Jurkat, Clone E6-1 (cell line): ENCODE data around the gene IL1RN.

Source experiments
- DNase-seq: peaks from one replicate; pipeline ENCODE4 v3.0.0-alpha.2; 2011; ENCODE audit warnings: low read depth, low spot score
- H3K4me3 ChIP-seq: 2 replicates; pipeline ENCODE4 v1.5.1; 2011; ENCODE audit warnings: mild to moderate bottlenecking, low read length, control low read depth, moderate library complexity

Gene IL1RN

DNA sequence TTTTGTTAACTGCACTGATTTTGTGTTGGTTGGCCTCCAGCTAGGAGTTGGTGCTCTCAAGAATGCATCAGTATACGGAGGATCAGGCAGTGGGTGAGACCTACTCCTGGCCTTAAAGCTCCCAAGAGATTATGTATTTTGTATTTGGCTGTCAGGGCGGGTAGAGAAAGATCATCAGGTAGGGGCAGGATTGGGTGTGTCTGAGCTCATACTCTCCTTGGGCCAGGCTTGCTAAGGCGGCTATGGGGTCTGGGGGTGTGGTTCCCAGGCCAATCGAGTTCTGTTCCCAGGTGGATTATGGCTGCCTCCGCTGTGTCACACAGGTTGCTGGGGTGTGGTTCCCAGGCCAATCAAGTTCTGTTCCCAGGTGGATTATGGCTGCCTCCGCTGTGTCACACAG, 28.9 kb upstream of the IL1RN start:
- DNase-seq, result no peak
- no peak overlapping the region for H3K4me3 ChIP-seq

DNA sequence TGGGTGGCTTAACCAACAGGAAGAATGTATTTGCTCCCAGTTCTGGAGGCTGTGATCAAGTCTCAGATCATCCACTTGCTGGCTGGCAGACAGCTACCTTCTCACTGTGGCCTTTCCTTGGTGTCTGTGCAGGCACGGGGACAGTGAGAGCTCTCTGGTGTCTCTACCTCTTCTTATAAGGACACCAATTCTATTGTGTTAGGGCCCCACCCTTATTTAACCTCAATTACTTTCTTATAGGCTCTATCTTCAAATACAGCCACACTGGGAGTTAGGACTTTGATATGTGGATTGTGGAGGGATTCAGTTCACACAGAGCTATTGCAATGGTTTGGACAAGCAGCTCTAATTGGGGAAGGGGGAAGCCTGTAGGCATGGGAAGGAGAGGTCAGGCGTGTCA, 25.3 kb upstream of the IL1RN start:
- no peak overlapping the region for H3K4me3 ChIP-seq
- no peak for DNase-seq

DNA sequence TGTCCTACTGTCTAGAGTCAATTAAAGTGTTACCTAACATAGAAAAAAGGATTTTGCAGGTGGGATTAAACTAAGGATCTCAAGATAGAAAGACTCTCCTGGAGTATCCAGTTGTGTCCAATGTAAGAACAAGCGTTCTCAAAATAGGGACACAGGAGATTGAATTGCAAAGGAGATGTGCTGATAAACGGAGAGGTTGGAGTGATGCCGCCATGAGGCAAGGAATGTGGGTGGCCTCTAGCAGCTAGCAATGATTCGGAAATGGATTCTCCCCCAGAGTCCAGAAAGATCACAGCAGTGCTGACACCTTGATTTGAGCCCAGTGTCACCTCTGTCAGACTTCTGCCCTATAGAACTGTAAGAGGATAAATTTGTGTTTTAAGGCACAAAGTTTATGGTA, 24.1 kb upstream of the IL1RN start:
- no peak for DNase-seq
- no peak overlapping the region for H3K4me3 ChIP-seq

DNA sequence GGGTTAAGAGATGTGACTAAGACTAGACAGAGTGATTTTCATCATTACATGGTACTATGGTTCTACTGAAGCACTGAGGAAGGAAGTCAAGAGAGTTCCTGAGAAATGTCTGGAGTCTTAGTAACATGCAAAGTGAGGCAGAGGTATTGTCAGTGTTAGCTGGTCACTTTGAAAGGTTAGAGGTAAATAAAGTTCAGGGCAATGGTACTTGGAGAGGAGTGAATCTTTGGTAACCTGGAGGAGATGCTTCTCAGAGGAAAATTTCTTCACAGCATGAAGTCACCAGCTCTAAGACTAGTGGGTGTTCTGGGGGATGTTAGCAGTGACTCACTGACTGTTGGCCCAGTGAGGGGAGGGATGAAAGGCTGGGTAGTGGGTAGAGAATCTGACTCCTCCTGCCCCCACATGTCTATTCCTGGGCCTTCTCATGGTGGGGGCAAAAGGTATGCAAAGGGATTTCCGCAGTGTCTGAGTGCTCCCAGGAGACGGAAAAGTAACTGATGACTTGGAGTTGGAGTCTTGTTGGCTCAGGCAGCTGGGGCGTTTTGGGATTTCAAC, 23.3 kb upstream of the IL1RN start:
- DNase-seq, result no peak
- no peak overlapping the region for H3K4me3 ChIP-seq

DNA sequence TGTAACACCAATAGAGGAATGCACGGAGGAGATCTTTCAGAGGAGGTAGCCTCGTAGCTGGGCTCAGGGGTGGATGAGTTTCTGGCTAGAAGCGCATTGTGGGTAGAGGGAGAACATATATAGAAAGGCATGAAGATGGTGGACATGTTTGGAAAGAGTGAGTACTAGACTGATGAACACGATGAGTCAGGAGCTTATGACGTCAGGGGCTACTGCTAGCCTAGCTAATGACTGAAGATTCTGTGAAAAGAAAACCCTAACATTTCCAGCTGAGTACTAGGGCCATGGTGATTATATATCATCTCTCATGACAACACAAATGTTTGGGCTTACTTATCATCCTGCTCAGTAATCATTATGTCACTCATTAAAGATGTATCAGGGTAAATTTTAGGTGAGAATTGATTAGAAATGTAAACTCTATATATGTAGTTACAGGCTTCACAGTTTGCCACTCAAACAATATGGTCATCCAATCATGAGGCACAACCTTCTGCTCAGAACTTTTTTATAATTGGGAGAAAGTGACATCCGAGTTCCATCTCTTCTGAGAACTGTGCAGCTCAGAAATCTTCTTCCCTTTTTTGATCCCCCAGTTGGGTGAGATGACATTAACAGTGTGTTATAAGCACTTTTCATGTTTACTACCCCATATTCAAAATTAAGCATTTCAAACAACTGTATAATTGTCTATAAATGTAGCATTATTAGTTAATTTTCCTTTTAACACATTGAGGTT, 22.2 kb upstream of the IL1RN start:
- no peak for DNase-seq
- no peak overlapping the region for H3K4me3 ChIP-seq

DNA sequence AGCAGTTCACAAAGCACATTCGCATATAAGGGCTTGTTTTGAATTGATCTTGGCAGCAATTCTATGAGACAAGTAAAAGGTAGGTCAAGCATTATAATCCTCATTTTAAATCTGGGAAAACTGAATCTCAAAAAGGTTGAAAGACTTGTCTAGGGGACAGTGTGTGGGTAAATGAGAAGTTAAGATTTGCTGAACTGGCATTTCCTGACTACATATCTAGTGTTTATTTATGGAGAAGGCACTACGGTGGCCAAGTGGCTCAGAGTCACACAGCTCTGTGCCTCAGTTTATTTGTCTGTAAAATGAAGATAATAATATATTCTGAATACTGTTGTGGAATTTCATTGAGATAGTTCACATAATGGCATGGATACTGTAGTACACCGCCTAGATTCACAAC, 16.3 kb upstream of the IL1RN start:
- DNase-seq, result no peak
- H3K4me3 ChIP-seq, result no peak overlapping the region

DNA sequence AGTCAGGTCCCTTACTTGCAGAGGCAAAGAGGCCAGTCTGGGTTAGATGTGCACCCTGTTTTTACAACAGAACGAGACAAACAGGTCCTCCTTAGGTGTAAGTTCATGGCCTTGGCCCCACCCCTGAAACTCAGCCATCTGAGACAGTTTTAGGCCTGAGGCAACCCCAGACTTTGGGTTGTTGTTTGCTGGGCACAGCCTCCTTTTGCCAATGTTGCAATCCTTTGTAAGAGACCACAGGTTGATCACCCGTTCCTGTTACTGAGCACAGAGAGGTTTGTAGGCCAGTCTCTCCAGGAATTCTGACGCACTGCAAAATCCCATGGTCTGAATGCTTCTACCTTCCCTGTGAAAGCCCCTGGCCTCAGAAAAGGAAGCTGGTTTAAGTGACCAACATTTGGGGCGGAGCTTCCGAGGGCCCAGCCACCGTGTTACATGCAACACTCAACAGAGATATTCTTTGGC, 15.5 kb upstream of the IL1RN start:
- no peak for DNase-seq
- H3K4me3 ChIP-seq, result no peak overlapping the region

DNA sequence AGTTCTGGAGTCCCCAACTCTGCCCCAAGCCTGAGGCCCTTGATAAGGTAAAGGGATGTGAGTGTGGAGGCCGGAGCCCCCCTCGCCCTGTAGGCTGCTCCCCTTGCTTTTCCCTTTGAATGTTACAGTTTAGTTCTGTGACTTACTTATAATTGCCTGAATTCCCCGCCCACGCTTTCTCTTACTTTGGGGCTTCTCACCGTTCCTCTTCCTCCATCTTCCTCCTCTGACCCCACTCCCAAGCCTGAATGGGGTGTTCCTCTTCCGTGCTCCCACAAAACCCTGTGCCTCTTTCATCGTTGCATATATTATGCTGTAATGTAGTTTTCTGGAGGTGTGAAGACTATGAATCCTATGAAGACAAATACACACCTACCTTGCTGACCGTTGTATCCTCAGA, 15.0 kb upstream of the IL1RN start:
- no peak overlapping the region for H3K4me3 ChIP-seq
- DNase-seq, result no peak

DNA sequence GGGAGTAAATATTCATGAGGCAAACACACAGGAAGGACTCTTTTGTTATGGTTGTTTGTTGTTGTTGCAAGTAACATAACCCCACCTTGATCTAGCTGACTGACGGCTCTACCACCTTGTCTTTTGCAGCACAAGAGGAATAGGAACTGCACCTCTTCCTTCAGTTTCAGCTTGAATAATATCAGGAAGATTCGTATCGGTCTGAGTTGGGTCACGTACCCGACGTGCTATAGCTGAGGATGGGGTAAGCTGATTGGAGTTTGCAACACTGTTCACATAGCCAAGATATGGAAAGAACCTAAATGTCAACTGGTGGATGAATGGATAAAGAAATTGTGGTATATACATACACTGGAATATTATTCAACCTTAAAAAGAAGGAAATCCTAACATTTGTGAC, 14.5 kb upstream of the IL1RN start:
- no peak overlapping the region for H3K4me3 ChIP-seq
- no peak for DNase-seq

DNA sequence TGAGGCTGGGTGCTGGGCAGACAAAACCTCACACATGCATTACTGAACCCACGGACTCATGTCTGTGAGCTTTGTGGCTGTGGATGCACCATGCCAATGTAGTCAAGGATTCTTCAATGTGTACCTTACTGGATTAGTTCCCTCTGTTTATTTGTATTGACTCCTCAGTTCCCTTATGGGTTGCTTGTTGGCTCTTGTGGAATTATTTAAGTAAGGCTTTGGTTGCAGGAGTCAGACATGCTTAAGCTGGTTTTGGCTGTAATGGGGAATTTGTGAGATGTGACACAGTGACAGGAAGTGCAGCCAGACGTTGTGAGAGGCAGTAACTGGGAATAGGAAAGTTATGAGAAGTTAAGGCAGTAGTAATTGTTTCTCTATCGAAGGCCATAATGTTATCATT, 13.6 kb upstream of the IL1RN start:
- no peak for DNase-seq
- H3K4me3 ChIP-seq, result no peak overlapping the region

DNA sequence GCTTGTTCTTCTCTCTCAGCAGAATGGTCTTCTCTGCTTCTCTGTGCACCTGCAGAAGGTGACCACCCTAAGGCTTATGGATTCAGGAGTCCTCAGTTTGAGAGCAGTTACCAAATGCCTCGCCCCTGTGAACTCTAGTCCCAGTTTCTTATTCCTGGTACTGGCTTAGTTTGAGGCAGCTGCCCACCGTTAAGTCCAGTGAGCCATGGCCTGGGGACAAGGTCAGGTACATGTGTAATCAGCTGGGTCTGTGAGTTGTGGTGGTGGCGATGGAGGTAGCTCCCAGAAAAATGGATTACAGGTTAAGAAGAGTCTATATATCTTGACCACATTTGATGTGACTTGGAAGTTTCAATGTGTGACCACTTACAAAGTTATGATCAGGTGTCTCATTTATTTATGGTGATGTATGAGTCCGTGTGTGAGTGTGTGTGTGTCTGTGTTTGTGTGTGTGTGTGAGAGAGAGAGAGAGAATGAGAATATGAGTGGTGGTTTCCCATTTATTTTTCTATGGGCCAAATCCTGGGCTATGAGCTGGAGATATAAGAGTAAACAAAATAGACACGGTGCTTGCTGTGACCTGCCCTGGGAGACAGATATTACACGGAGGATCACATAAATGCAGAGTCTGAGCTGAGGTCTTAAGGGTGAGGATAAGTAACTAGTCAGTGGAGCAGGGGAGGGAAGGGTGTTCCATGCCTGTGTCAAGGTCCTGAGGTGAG, 13.0 kb upstream of the IL1RN start:
- H3K4me3 ChIP-seq, result no peak overlapping the region
- DNase-seq, result no peak

DNA sequence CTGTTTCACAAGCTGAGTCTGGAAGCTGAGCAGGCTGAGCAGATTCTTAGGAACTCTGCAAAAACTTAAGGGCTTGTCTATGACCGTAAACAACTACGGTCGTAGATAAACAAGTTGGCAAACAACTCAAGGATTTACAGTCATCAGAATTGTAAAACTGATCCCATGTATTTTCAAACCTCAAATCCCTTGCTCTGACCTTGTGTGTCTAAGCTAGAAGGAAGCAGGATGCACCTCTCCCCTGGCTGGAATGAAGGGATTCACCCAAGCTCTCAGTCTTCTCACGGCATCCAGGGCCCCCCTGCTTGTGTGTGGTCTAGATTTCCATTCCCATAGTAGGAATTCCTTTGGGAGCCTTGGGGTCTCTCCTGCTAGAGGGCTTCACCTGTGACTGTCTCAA, 12.4 kb upstream of the IL1RN start:
- no peak for DNase-seq
- no peak overlapping the region for H3K4me3 ChIP-seq

DNA sequence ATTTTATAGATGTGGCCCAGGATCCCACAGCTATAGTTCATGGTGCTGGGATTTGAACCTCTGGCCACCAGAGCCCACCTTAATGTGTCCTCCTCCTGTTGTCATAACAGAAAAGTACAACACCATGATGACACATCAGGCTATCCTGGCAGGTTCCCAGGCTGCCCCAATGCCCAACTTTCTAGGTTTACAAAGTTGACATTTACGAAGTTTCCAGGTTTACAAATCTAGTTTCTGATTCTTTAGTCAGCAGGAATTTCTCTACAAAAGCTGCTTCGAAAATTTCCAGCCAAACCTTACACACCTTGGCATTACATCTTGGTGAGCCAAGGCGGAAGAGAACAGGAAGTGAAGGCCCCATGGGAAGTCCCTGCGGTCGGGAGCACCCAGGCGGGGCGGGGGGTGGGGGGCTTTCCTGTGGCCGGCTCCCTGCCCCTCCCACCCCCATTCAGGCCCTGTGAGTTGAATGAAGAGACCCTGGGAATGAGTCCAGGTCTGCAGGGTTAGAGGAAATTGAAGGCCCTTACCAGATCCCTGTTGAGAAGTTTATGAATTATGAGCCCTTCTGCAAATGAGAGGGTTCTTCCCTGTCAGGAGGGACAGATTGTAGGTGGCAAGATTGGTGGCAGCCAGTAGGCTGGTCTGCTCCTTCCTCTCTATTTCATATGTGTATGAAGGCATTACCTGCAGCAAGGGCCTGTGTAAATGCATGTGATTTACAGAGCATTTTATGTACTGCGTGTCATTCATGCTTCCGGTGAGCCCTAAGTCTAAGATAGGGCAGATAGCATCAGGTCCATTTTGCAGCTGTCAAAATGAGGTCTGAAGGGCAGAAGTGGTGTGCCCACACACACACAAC, 11.1 kb upstream of the IL1RN start:
- H3K4me3 ChIP-seq, result no peak overlapping the region
- no peak for DNase-seq

DNA sequence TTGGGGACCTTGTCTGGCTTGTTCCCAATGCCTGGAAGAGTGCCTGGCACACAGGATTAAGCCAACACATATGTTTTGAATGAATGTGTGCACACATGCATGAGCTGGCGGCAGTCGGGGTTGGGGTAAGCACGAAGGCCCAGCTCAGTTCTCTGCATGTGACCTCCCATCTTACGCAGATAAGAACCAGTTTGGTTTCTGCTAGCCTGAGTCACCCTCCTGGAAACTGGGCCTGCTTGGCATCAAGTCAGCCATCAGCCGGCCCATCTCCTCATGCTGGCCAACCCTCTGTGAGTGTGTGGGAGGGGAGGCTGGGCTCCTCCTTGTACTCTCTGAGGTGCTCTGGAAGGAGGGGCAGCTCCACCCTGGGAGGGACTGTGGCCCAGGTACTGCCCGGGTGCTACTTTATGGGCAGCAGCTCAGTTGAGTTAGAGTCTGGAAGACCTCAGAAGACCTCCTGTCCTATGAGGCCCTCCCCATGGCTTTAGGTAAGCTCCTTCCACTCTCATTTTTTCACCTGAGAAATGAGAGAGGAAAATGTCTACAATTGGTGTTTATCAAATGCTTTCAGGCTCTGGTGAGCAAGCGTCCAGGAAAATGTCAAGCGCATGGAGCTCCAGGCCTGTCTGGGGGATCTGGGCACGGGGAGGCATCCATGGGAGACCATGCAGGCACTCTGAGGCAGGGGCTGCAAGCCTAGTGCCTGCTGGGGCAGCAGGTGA, 9.7 kb upstream of the IL1RN start:
- DNase-seq, result no peak
- H3K4me3 ChIP-seq, result no peak overlapping the region

DNA sequence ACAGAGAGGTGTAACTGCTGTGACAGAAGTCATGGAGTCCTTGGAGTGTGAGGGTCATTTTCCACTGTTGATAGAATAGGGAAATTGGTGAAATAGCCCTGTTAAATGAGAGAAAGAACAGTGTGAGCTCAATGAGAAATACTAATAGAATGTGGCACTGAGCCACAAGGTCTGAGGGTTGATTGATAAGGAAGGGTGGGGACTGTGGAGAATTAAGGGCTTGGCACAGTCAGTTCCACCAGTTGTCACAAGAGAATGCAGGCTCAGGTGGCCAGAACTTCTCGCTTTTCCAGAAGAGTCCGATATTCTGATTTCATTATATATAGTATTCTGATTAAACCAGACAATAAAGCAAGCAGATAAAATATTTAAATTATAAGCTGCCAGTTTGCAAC, 9.1 kb upstream of the IL1RN start:
- DNase-seq, result no peak
- no peak overlapping the region for H3K4me3 ChIP-seq

DNA sequence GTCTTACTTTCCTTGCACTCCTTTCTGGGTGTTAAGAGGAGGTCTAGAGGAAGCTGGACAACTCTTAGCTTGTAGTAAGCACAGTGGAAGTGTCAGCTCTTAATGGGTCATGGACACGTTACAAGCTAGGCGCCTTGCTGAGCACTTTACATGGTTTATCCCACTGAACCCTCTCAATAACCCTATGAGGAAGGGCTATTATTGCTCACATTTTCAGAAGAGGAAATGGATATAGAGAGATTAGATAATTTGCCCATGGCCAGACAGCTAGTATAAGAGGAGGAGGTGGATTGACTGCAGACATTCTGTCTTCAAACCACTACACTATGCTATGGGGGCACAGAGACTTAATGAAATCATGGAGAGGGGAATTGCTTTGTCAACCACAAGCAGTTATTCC, 8.3 kb upstream of the IL1RN start:
- no peak overlapping the region for H3K4me3 ChIP-seq
- DNase-seq, result no peak

DNA sequence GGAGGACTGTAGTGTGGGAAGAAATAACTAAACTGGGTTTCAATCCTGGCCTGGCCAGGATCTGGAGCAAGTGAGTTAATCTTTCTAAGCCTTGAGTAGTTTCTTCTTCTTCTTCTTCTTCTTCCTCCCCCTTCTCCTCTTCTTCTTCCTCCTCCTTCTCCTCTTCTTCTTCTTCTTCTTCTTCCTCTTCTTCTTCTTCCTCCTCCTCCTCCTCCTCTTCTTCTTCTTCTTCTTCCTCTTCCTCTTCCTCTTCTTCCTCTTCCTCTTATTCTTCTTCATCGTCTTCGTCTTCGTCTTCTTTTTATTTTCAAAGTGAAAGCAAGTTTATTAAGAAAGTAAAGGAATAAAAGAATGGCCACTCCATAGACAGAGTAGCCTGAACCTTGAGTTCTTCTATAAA, 6.5 kb upstream of the IL1RN start:
- H3K4me3 ChIP-seq, result no peak overlapping the region
- DNase-seq, result no peak

DNA sequence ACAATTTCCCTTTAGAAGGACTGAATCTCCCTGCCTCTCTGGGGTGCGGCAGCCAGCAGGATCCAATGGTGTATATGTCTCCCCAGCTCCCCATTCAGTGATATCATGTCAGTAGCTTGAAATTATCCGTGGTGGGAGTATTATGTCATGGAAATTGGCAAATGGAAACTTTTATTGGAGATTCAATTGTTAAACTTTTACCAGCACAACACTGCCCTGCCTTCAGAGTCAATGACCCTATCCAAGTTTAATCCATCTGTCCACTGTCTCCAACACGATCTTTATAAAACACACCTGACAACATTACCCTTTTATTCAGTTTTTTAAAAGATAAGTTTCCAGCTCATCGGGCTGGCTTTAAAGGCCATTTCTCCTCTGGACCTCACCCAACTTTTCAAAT, 5.0 kb upstream of the IL1RN start:
- H3K4me3 ChIP-seq, result no peak overlapping the region
- DNase-seq, result no peak

DNA sequence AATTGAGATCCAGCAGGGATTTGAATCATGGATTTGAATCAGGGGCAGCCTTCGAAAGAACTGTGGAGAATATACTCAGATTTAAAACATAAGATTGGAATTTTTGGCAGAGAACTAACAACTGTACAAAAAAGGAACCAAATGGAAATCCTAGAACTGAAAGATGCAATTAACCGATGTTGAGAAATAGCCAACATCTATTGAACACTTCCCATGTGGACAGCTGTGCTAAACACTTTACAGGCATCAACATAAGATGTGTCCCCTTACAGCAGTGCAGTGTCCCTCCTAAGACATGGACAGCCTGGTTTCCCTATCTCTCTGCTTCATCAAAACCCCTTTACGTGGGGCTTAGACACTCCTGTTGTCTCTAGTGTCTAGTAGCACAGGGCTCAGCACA, 3.7 kb upstream of the IL1RN start:
- DNase-seq, result no peak
- no peak overlapping the region for H3K4me3 ChIP-seq
